Breast epithelium (tissue), 4 donors: ENCODE measurements around the gene PDE6H. TPM values are rescaled to one million over a fixed set of nuclear protein-coding genes. Genes with fewer than 3 reads are reported as not detected.

Source experiments
- DNase-seq, 2 donors: peaks; one replicate each; pipeline ENCODE4 v3.0.0-alpha.2; 2019; ENCODE audit warnings: low spot score in 2 of 2
- H3K27ac ChIP-seq, 2 donors: fragments of 200-600 bp; sonication (generic) in 1 of 2; one replicate each; pipeline ENCODE4 v1.5.1; 2016 to 2019; ENCODE audit warnings: mild to moderate bottlenecking in 1 of 2
- H3K27me3 ChIP-seq, 2 donors: fragments of 200-600 bp; sonication (generic) in 1 of 2; one replicate each; pipeline versions ENCODE4 v1.5.1 to v1.6.0; 2017 to 2019; ENCODE audit warnings: control low read depth in 1 of 2, mild to moderate bottlenecking in 1 of 2
- H3K36me3 ChIP-seq: fragments of 200-600 bp; one replicate; pipeline ENCODE4 v1.5.1; 2019
- H3K4me1 ChIP-seq, 2 donors: fragments of 200-600 bp; sonication (generic); one replicate each; pipeline ENCODE4 v1.5.1; 2016 to 2019; ENCODE audit warnings: control low read depth in 1 of 2
- H3K4me3 ChIP-seq, 3 donors: fragments of 200-600 bp; sonication (generic); 1 replicate in 2 of 3; 2 replicates in 1 of 3; pipeline ENCODE4 v1.5.1; 2016 to 2019; ENCODE audit warnings: mild to moderate bottlenecking in 3 of 3, moderate library complexity in 2 of 3
- H3K9me3 ChIP-seq, 2 donors: fragments of 200-600 bp; sonication (generic) in 1 of 2; one replicate each; pipeline ENCODE4 v1.5.1; 2016 to 2019; ENCODE audit warnings: control low read depth in 1 of 2
- POLR2A ChIP-seq: fragments of 450-650 bp; IDR thresholded peaks from one replicate; pipeline ENCODE4 v1.6.1; 2016; ENCODE audit warnings: antibody characterized with exemption, mild to moderate bottlenecking, moderate library complexity
- POLR2AphosphoS5 ChIP-seq, 3 donors: sonication (generic); formaldehyde crosslinking; IDR thresholded peaks; one replicate each; pipeline ENCODE4 v1.6.1; 2017; ENCODE audit warnings: antibody characterized with exemption in 3 of 3
- intact Hi-C: fragments of 100-400 bp; cut with DNase I; formaldehyde crosslinking; loops from one replicate; pipeline ENCODE4 v1.15.1; 2023; ENCODE audit warnings: low total_unique reads
- total RNA-seq, 3 donors: library from RNA; depleted of rRNA; stranded (reverse); fragments of >200 nt; gene quantifications; one replicate each; pipeline ENCODE4 v1.1.0, GENCODE V29; 2016
- TF ChIP-seq, protein P1 (sequence below), 3 donors: fragments of 450-650 bp; IDR thresholded peaks; one replicate each; pipeline ENCODE4 v1.5.1; 2016 to 2017; ENCODE audit warnings: antibody characterized with exemption in 3 of 3, mild to moderate bottlenecking in 3 of 3, moderate library complexity in 3 of 3

The PDE6H gene
- total RNA-seq, 3 donors from 2014 or later = not detected

DNA sequence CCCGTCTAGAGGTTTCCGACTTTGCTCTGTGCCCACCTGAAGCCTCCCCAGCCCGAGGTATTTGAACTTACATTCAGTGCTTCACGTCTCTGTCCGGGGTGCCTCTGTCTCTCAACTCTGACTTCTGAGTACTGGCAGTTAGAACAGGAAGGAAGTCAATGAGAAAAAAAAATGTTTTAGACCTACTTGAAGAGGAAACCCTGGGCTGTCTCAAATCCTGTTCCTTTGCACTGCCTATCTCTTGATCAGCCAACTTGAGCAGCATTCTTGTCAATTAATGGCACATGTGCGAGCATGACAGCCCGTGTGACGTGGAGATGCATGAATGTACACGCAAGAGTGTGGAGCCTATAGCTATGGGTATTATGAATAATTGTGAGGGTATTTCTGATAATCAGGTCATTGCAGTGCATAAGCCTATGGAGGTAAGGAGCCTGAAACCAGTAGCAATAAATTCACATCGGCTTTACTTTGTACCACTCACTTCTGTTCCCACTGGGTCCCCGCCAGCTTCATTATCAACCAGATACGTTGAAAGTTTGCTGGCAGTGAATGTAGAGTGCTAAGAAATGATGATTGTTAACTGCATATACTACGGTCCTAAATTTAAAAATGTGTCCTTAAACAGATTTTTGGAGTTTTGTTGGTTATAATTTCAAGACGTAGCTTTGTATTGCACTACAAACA is 11.2 kb upstream of the PDE6H start, which contains the start of gene ARHGDIB:
TSS of gene ARHGDIB (minus strand) at position 136 of the 687 bp plus-strand sequence. CDS start 10,889 bp downstream, outside the sequence.
- peak in 1 of 2 donors; percentile 39 for DNase-seq
- Histone ChIP-seq H3K4me1 (no peaks in the 10 kb centered on the region), H3K36me3 (no peaks in the 10 kb centered on the region), H3K27me3 (no peaks in the 10 kb centered on the region), H3K27ac (peak within 1 kb of the TSS; percentile 69 to 86), H3K9me3 (no peaks in the 10 kb centered on the region), H3K4me3 (peak within 1 kb of the TSS; percentile 40 to 61 (median 53))
- no peak for TF ChIP-seq POLR2AphosphoS5 (IDR thresholded peaks at IDR 0.05)
- TF ChIP-seq, protein P1, sequence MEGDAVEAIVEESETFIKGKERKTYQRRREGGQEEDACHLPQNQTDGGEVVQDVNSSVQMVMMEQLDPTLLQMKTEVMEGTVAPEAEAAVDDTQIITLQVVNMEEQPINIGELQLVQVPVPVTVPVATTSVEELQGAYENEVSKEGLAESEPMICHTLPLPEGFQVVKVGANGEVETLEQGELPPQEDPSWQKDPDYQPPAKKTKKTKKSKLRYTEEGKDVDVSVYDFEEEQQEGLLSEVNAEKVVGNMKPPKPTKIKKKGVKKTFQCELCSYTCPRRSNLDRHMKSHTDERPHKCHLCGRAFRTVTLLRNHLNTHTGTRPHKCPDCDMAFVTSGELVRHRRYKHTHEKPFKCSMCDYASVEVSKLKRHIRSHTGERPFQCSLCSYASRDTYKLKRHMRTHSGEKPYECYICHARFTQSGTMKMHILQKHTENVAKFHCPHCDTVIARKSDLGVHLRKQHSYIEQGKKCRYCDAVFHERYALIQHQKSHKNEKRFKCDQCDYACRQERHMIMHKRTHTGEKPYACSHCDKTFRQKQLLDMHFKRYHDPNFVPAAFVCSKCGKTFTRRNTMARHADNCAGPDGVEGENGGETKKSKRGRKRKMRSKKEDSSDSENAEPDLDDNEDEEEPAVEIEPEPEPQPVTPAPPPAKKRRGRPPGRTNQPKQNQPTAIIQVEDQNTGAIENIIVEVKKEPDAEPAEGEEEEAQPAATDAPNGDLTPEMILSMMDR (IDR thresholded peaks at IDR 0.05) = no peak
- no peak for TF ChIP-seq POLR2A
- intact Hi-C loops = no loop called here

DNA sequence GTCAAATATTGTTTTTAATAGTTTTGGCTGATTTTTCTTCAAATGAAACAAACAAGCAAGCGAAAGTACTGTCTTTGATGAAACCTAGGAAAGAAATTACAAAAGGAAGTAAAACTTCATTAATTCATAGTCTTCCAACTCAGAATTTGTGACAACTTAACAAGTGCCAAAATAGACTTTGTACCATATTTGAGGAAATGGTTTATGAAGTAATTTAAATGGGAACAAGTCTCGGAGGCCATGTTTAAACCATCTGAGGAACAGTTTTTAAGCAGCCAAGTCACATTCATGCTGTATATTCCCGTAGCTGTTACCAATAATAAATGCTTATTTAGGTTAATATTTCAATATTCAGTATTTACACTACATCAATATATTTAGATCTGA is 10.7 kb upstream of the PDE6H start:
- no peaks in the 10 kb centered on the region for H3K4me1 ChIP-seq
- DNase-seq = no peak
- H3K36me3 ChIP-seq = no peaks in the 10 kb centered on the region
- no peaks in the 10 kb centered on the region for H3K27me3 ChIP-seq
- TF ChIP-seq POLR2A = no peak
- no peak for TF ChIP-seq POLR2AphosphoS5 (IDR thresholded peaks at IDR 0.05)
- TF ChIP-seq, protein P1 (IDR thresholded peaks at IDR 0.05) = no peak
- H3K4me3 ChIP-seq = peak overlapping the region; percentile 40 to 61 (median 53)
- peak overlapping the region; percentile 69 to 86 for H3K27ac ChIP-seq
- intact Hi-C loops = no loop called here
- H3K9me3 ChIP-seq = no peaks in the 10 kb centered on the region

DNA sequence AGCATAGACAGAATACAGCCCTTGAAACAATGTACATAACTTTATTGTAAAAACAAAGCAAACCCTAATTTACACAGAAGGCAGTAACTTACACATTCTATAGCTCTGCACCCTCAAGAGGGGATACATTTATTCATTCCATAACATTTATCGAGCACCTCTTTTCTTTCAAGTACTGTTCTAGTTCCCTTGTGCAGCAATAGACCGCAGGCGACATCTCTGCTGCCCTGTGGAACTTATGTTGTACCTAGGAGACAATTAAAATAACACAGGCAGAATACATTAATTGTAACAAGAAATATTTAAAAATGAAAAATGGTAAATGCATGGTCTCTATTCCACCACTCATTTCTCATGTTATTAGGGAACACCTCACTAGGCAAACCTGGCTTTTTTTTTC is 10.0 kb upstream of the PDE6H start:
- H3K27ac ChIP-seq = no peak overlapping the region
- no peaks in the 10 kb centered on the region for H3K36me3 ChIP-seq
- DNase-seq = no peak
- TF ChIP-seq POLR2AphosphoS5 (IDR thresholded peaks at IDR 0.05) = no peak
- TF ChIP-seq POLR2A = no peak
- TF ChIP-seq, protein P1 (IDR thresholded peaks at IDR 0.05) = no peak
- intact Hi-C loops = no loop called here
- H3K4me3 ChIP-seq = no peak overlapping the region
- no peaks in the 10 kb centered on the region for H3K27me3 ChIP-seq
- H3K9me3 ChIP-seq = no peaks in the 10 kb centered on the region
- no peaks in the 10 kb centered on the region for H3K4me1 ChIP-seq

DNA sequence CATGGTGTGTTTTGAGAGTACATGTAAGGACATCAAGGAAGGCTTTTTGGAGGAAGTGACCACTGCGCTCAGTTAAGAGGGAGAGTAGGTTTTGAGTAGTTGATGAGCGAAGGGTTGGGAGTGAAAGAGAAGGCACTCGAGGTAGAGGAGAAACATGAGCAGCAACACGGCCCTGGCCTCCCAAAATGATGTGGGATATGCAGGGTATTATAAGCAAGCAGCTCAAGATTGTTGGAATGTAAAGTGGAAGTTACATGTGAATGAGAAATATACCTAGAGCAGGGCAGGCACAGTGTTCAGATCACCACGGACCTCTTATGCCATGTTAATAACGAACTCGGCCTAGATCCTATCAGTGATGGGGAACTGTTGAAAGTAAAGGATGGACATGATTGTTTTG is 9.3 kb upstream of the PDE6H start:
- Histone ChIP-seq H3K27ac (peak overlapping the region in 1 of 2 donors; percentile 35), H3K9me3 (no peaks in the 10 kb centered on the region), H3K4me1 (no peaks in the 10 kb centered on the region), H3K36me3 (no peaks in the 10 kb centered on the region), H3K4me3 (no peak overlapping the region), H3K27me3 (no peaks in the 10 kb centered on the region)
- no peak for DNase-seq
- intact Hi-C loops = no loop called here
- TF ChIP-seq, protein P1 (IDR thresholded peaks at IDR 0.05) = no peak
- TF ChIP-seq POLR2A (no peak), POLR2AphosphoS5 (IDR thresholded peaks at IDR 0.05) (no peak)

DNA sequence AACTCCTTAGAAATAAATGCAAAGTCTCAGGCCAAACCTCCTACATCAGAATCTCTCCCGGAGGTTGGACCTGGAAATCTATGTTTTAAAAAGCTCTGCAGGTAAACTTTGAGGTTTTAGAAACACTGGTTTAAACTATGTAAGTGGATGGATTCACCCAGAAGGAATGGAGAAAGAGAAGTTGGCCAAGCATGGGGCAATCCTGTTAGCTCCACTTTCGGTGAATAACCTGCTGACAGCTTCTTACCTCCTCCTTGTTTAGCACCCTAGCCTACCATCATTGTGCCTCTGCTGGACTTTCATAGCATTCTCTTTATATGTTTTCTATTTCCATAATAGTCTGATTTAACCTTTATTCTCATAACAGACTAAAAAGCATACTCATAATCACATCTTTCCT is 8.4 kb upstream of the PDE6H start:
- Histone ChIP-seq H3K9me3 (no peaks in the 10 kb centered on the region), H3K4me3 (no peak overlapping the region)
- intact Hi-C loops = no loop called here

More for the DNA sequence above, 8.4 kb upstream of the PDE6H start:
- no peaks in the 10 kb centered on the region for H3K27me3 ChIP-seq
- DNase-seq = no peak
- TF ChIP-seq POLR2AphosphoS5 (IDR thresholded peaks at IDR 0.05) = no peak
- TF ChIP-seq, protein P1 (IDR thresholded peaks at IDR 0.05) = no peak
- no peak for TF ChIP-seq POLR2A
- no peak overlapping the region for H3K27ac ChIP-seq
- no peaks in the 10 kb centered on the region for H3K4me1 ChIP-seq
- H3K36me3 ChIP-seq = no peaks in the 10 kb centered on the region
